HK-2 (cell line): ENCODE results near the gene CD300A.
A peak's percentile ranks its signal among the peaks of the same experiment; 100 is the strongest.

Source experiments
- DNase-seq: peaks from one replicate; pipeline ENCODE4 v3.0.0-alpha.2; 2018; ENCODE audit not compliant: unreplicated experiment

Gene CD300A

GRCh38 chr17:74454197-74455024 is 12.0 kb upstream of the CD300A start:
- no peak for DNase-seq

GRCh38 chr17:74455025-74455545 is 11.3 kb upstream of the CD300A start:
- no peak for DNase-seq

GRCh38 chr17:74455821-74456220 is 10.6 kb upstream of the CD300A start:
- no peak for DNase-seq

DNA sequence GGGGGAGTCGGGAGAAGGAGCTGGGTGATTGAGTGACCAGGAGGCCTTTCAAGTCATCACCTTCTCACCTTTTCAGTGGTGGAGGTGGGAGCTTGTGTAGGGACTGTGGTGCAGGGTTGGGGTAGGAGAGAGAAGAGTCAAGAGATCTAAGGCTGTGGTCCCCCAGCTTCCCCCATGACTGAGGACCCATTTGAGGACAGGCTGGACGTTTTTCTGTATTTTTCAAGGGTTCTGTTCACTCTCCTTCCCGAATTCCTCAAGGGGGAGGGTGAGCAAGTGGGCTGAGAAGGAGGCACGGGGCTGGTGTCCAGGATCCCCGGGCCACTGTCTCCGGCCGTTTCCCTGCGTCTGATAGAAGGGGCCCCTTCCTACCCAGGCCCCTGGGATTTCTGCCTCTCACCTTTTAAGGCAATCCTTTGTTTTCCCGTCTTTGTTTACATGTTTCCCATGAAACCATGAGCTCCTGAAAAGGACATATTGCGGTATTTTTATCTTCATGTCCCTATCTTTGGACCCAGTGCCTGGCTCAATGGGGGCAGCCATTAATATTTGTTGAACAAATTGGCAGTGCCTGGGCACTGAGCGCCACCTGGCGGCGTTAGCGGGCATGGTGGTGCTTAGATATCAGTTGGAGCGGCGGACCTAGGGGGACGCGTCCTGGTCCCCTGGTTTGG is 9.2 kb upstream of the CD300A start:
- DNase-seq: peak; percentile 65

- no peak for DNase-seq
Observed at GRCh38 chr17:74457820-74458166, 8.6 kb upstream of the CD300A start.

DNA sequence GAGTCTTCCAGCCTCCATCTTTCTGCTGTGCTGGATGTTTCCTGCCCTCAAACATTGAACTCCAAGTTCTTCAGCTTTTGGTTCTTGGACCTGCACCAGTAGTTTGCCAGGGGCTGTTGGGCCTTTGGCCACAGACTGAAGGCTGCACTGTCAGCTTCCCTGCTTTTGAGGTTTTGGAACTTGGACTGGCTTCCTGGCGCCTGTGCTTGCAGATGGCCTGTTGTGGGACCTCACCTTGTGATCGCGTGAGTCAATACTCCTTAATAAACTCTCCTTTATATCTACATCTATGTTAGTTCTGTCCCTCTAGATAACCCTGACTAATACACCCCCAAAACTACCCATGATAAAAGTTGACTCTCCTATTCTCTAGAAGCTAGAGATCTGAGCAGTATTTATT is 7.6 kb upstream of the CD300A start:
- no peak for DNase-seq

GRCh38 chr17:74459622-74460021 is 6.8 kb upstream of the CD300A start:
- no peak for DNase-seq

DNA sequence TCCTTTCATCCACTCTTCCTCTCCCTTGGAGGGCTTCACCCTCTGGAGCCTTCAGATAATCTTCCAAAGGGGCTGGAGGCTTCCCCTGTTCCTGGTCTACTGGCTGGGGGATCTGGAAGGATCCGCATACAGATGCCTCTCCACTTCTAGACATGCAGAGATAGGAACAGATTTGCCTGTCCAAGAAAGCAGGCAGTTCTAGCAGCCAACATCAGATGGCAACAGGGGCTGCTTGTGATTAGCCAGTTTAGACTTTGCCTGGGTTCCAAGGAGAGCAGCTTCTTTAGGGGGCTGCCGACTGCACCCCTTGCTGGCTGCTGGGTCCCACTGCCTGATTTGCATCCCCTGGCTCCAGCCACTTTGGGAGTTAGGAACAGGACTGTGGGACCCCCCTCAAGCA is 6.2 kb upstream of the CD300A start:
- no peak for DNase-seq

DNA sequence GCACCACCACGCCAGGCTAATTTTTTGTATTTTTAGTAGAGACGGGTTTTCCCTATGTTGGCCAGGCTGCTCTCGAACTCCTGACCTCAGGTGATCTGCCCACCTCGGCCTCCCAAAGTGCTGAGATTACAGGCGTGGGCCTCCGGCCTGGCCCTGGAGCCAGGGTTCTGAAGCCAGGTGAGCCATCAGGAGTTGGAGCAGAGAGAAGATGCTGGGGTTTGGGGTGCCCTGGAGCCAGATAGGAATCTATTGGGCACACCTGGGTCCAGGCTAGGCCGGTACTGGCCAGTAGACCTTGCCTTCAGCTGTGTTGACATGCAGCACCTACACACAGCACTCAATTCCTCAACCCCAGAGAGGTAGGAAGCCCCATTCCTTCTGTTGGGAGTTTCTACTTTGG is 5.4 kb upstream of the CD300A start:
- no peak for DNase-seq

GRCh38 chr17:74461611-74462010 is 4.8 kb upstream of the CD300A start:
- no peak for DNase-seq

GRCh38 chr17:74464730-74465377 is 1.6 kb upstream of the CD300A start:
- DNase-seq: no peak

DNA sequence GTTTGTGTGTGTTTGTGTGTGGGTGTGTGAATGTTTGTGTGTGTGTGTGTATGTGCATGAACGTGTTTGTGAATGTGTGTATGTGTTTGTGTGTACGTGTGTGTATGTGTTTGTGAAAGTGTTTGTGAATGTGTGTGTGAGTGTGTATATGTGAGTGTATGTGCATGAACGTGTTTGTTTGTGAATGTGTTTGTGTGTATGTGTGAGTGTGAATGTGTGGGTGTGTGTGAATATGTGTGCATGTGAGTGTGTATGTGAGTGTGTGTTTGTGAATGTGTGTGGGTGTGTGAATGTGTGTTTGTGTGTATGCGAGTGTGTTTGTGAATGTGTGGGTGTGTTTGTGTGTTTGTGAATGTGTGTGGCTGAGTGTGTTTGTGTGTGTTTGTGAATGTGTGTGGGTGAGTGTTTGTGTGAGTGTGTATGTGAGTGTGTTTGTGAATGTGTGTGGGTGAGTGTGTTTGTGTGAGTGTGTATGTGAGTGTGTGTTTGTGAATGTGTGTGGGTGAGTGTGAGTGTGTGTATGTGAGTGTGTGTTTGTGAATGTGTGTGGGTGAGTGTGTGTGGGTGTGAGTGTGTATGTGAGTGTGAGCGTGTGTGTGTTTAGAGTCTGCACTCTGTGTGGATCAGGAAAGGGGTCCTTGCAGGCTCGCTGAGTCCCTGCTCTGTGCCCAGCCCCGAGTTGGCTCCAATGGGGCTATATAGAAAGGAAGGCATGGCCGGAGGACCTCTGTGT is 890 bp upstream of the CD300A start:
- no peak for DNase-seq

DNA sequence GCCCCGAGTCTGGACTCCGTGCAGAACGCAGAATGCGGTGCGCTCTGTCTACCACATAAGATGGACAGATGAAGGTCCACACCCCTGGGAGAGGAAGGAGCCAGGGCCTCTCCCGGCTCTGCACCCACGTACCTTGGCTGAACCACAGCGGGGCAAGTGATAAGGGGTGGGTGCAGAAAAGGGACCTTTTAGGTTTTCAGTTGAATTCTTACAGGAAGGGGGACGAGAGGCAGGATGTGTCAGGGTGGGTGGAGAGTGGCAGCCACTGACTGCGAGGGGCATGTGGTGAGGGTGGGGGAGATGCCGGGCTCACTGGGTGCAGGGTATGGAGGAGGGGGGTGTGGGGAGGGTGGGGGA is 372 bp downstream of the CD300A start:
- no peak for DNase-seq

DNA sequence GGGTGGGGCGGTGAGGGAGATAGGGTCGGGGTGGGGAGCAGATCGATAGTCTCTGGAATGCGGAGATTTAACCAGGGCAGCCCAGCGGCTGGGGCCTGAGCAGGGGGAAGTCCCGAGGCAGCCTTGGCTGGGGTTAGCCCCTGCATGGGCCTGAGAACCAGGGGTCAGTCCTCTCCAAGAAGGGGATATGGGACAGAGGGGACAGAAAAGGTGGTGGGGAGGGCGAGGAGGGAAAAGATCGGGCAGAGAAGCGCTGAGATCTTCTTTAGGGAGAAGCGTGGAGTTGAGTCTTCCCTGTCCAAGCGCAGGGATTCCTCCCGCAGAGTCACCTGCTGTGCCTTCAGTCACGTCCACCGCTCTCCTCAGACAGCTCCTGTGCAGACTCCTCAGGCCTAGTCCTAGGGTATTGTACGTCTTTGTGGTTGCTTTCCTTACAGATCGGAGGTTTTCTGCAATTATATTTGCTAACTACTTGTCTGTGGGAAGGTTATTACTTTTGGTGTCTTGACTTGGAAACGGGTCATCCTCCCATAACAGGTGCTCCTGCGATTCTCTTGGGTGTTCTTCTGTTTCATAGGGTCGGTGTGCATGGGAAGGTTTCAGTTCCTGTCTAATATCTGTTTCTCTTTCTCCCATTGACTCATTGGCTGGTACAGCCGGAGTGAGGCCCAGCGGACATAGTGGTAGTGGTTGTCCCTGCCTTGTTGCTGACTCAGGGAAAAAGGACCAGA is 952 bp downstream of the CD300A start:
- DNase-seq: no peak

- DNase-seq: no peak
Observed at GRCh38 chr17:74471341-74471740, 4.9 kb downstream of the CD300A start.

- DNase-seq: no peak
Observed at GRCh38 chr17:74472890-74473289, 6.5 kb downstream of the CD300A start.

DNA sequence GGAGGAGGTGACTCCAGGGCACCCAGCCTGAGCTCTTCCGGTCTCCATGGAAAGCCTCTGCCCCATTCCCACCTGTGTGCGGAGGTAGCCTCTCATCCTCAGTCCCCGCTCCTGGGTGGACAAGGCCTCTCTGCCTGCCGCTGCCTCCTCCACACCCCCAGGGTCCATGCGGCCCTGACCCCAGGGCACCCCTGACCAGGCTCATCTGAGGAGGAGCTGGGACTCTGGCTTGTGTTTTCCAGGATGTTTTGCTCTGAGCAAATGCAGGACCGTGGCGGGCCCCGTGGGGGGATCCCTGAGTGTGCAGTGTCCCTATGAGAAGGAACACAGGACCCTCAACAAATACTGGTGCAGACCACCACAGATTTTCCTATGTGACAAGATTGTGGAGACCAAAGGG is 6.9 kb downstream of the CD300A start:
- DNase-seq: no peak

- no peak for DNase-seq
Observed at GRCh38 chr17:74474043-74474792, 7.8 kb downstream of the CD300A start.

DNA sequence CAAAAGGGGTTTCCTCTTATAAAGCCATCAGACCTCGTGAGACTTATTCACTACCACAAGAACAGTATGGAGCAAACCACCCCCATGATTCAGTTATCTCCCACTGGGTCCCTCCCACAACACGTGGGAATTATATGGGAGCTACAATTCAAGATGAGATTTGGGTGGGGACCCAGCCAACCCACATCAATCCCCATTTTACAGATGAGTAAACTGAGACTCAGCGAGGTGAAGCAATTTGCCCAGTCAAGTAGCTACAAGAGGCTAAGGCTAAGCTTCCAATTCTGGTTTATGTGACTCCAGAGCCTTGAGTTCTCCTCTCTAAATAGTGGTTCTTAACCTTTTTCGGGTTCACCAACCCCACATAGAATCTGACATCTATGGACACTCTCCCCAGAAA is 8.8 kb downstream of the CD300A start:
- DNase-seq: no peak

GRCh38 chr17:74477411-74477810 is 11.0 kb downstream of the CD300A start:
- no peak for DNase-seq
